ENCODE data around the gene TMEM108. TPM values are rescaled to one million over a fixed set of nuclear protein-coding genes. Genes with fewer than 3 reads are reported as not detected.

The TMEM108 gene
- total RNA-seq, 1 donor from 2014 or later: not detected

GRCh38 chr3:133069556-133070286 is 31.5 kb downstream of the TMEM108 start:
- no peaks in the 10 kb centered on the region for H3K4me1 Mint-ChIP-seq
- H3K27me3 Mint-ChIP-seq: peaks cover 8% of the 10 kb centered on the region
- intact Hi-C loops (cut with micrococcal nuclease): no loop called here
- H3K9me3 Mint-ChIP-seq: no peaks in the 10 kb centered on the region
- no peaks in the 10 kb centered on the region for H3K36me3 Mint-ChIP-seq (ENCODE audit: low read depth)
- H3K27ac Mint-ChIP-seq: no peak overlapping the region
- no peak for DNase-seq
- H3K4me3 Mint-ChIP-seq: no peak overlapping the region

- no peak for DNase-seq
- H3K4me3 Mint-ChIP-seq: no peak overlapping the region
- peaks cover 5% of the 10 kb centered on the region for H3K27me3 Mint-ChIP-seq
- H3K36me3 Mint-ChIP-seq (ENCODE audit: low read depth): no peaks in the 10 kb centered on the region
- H3K9me3 Mint-ChIP-seq: no peaks in the 10 kb centered on the region
- no peaks in the 10 kb centered on the region for H3K4me1 Mint-ChIP-seq
- no peak overlapping the region for H3K27ac Mint-ChIP-seq
- intact Hi-C loops (cut with micrococcal nuclease): no loop called here
Measured at GRCh38 chr3:133074977-133075376, 36.8 kb downstream of the TMEM108 start.

GRCh38 chr3:133077688-133078087 is 39.5 kb downstream of the TMEM108 start:
- Mint-ChIP-seq H3K27ac (no peak overlapping the region), H3K4me1 (no peaks in the 10 kb centered on the region), H3K27me3 (peaks cover 2% of the 10 kb centered on the region), H3K36me3 (ENCODE audit: low read depth) (no peaks in the 10 kb centered on the region), H3K9me3 (no peaks in the 10 kb centered on the region), H3K4me3 (no peak overlapping the region)
- no peak for DNase-seq
- intact Hi-C loops (cut with micrococcal nuclease): no loop called here

- intact Hi-C loops (cut with micrococcal nuclease): no loop called here
- Mint-ChIP-seq H3K9me3 (no peaks in the 10 kb centered on the region), H3K36me3 (ENCODE audit: low read depth) (no peaks in the 10 kb centered on the region), H3K27me3 (peaks cover 2% of the 10 kb centered on the region), H3K4me1 (no peaks in the 10 kb centered on the region), H3K4me3 (no peak overlapping the region), H3K27ac (no peak overlapping the region)
- no peak for DNase-seq
Measured at GRCh38 chr3:133079621-133080020, 41.4 kb downstream of the TMEM108 start.

- no peak for DNase-seq
- intact Hi-C loops (cut with micrococcal nuclease): no loop called here
- no peaks in the 10 kb centered on the region for H3K4me1 Mint-ChIP-seq
- no peaks in the 10 kb centered on the region for H3K36me3 Mint-ChIP-seq (ENCODE audit: low read depth)
- H3K27ac Mint-ChIP-seq: no peak overlapping the region
- no peaks in the 10 kb centered on the region for H3K9me3 Mint-ChIP-seq
- no peak overlapping the region for H3K4me3 Mint-ChIP-seq
- no peaks in the 10 kb centered on the region for H3K27me3 Mint-ChIP-seq
Measured at GRCh38 chr3:133081016-133081415, 42.8 kb downstream of the TMEM108 start.

GRCh38 chr3:133083395-133083794 is 45.2 kb downstream of the TMEM108 start:
- no peak overlapping the region for H3K4me3 Mint-ChIP-seq
- H3K4me1 Mint-ChIP-seq: no peaks in the 10 kb centered on the region
- intact Hi-C loops (cut with micrococcal nuclease): no loop called here
- H3K9me3 Mint-ChIP-seq: no peaks in the 10 kb centered on the region
- no peaks in the 10 kb centered on the region for H3K27me3 Mint-ChIP-seq
- H3K36me3 Mint-ChIP-seq (ENCODE audit: low read depth): no peaks in the 10 kb centered on the region
- H3K27ac Mint-ChIP-seq: no peak overlapping the region
- DNase-seq: no peak

GRCh38 chr3:133089906-133090485 is 51.8 kb downstream of the TMEM108 start:
- Mint-ChIP-seq H3K4me1 (no peaks in the 10 kb centered on the region), H3K9me3 (no peaks in the 10 kb centered on the region), H3K36me3 (ENCODE audit: low read depth) (no peaks in the 10 kb centered on the region), H3K4me3 (no peak overlapping the region), H3K27me3 (peaks cover 3% of the 10 kb centered on the region), H3K27ac (no peak overlapping the region)
- no peak for DNase-seq
- intact Hi-C loops (cut with micrococcal nuclease): no loop called here

- Mint-ChIP-seq H3K36me3 (ENCODE audit: low read depth) (no peaks in the 10 kb centered on the region), H3K4me3 (no peak overlapping the region), H3K9me3 (no peaks in the 10 kb centered on the region), H3K4me1 (no peaks in the 10 kb centered on the region), H3K27me3 (peaks cover 3% of the 10 kb centered on the region), H3K27ac (no peak overlapping the region)
- no peak for DNase-seq
- intact Hi-C loops (cut with micrococcal nuclease): no loop called here
Measured at GRCh38 chr3:133092681-133093080, 54.5 kb downstream of the TMEM108 start.

GRCh38 chr3:133093366-133093765 is 55.2 kb downstream of the TMEM108 start:
- Mint-ChIP-seq H3K27me3 (peaks cover 3% of the 10 kb centered on the region), H3K36me3 (ENCODE audit: low read depth) (no peaks in the 10 kb centered on the region), H3K9me3 (no peaks in the 10 kb centered on the region), H3K27ac (no peak overlapping the region), H3K4me1 (no peaks in the 10 kb centered on the region), H3K4me3 (no peak overlapping the region)
- intact Hi-C loops (cut with micrococcal nuclease): no loop called here
- DNase-seq: no peak

GRCh38 chr3:133096900-133097613 is 58.9 kb downstream of the TMEM108 start:
- Mint-ChIP-seq H3K27ac (no peak overlapping the region), H3K9me3 (no peaks in the 10 kb centered on the region), H3K36me3 (ENCODE audit: low read depth) (no peaks in the 10 kb centered on the region), H3K27me3 (no peaks in the 10 kb centered on the region), H3K4me1 (no peaks in the 10 kb centered on the region), H3K4me3 (no peak overlapping the region)
- intact Hi-C loops (cut with micrococcal nuclease): no loop called here
- DNase-seq: no peak

- no peaks in the 10 kb centered on the region for H3K36me3 Mint-ChIP-seq (ENCODE audit: low read depth)
- intact Hi-C loops (cut with micrococcal nuclease): no loop called here
- no peaks in the 10 kb centered on the region for H3K9me3 Mint-ChIP-seq
- no peaks in the 10 kb centered on the region for H3K4me1 Mint-ChIP-seq
- no peak overlapping the region for H3K27ac Mint-ChIP-seq
- no peak for DNase-seq
- H3K4me3 Mint-ChIP-seq: no peak overlapping the region
- H3K27me3 Mint-ChIP-seq: no peaks in the 10 kb centered on the region
Measured at GRCh38 chr3:133103706-133104105, 65.5 kb downstream of the TMEM108 start.

GRCh38 chr3:133106169-133106568 is 68.0 kb downstream of the TMEM108 start:
- H3K27me3 Mint-ChIP-seq: peaks cover 2% of the 10 kb centered on the region
- no peaks in the 10 kb centered on the region for H3K36me3 Mint-ChIP-seq (ENCODE audit: low read depth)
- no peak overlapping the region for H3K27ac Mint-ChIP-seq
- DNase-seq: no peak
- no peak overlapping the region for H3K4me3 Mint-ChIP-seq
- no peaks in the 10 kb centered on the region for H3K9me3 Mint-ChIP-seq
- no peaks in the 10 kb centered on the region for H3K4me1 Mint-ChIP-seq
- intact Hi-C loops (cut with micrococcal nuclease): no loop called here

- Mint-ChIP-seq H3K36me3 (ENCODE audit: low read depth) (no peaks in the 10 kb centered on the region), H3K9me3 (no peaks in the 10 kb centered on the region), H3K27me3 (peaks cover 3% of the 10 kb centered on the region), H3K4me1 (no peaks in the 10 kb centered on the region), H3K27ac (no peak overlapping the region), H3K4me3 (no peak overlapping the region)
- intact Hi-C loops (cut with micrococcal nuclease): no loop called here
- no peak for DNase-seq
Measured at GRCh38 chr3:133112666-133113065, 74.5 kb downstream of the TMEM108 start.

- H3K27ac Mint-ChIP-seq: no peak overlapping the region
- no peak overlapping the region for H3K4me3 Mint-ChIP-seq
- intact Hi-C loops (cut with micrococcal nuclease): no loop called here
- no peak for DNase-seq
- no peaks in the 10 kb centered on the region for H3K36me3 Mint-ChIP-seq (ENCODE audit: low read depth)
- no peaks in the 10 kb centered on the region for H3K4me1 Mint-ChIP-seq
- peaks cover 3% of the 10 kb centered on the region for H3K27me3 Mint-ChIP-seq
- H3K9me3 Mint-ChIP-seq: no peaks in the 10 kb centered on the region
Measured at GRCh38 chr3:133113526-133113925, 75.3 kb downstream of the TMEM108 start.
